Fibroblast of lung (primary cell): Measurements from ENCODE around the gene PRPSAP1. TPM values are rescaled to one million over a fixed set of nuclear protein-coding genes. Genes with fewer than 3 reads are reported as not detected.

Experiments
- DNase-seq, 2 donors: peaks; one replicate each; pipeline versions ENCODE4 v3.0.0 to v3.0.0-alpha.2; 2010; ENCODE audit warnings: low read depth in 2 of 2
- H2AFZ ChIP-seq: 2 replicates; pipeline ENCODE4 v1.5.1; 2012; ENCODE audit warnings: low read length, control low read depth, inconsistent platforms
- H3K27ac ChIP-seq: 2 replicates; pipeline ENCODE4 v1.5.1; 2011; ENCODE audit warnings: low read length, control low read depth; ENCODE audit not compliant: insufficient read depth
- H3K27me3 ChIP-seq: 2 replicates; pipeline ENCODE4 v1.5.1; 2011; ENCODE audit warnings: mild to moderate bottlenecking, low read length; ENCODE audit not compliant: control insufficient read depth, insufficient read depth
- H3K36me3 ChIP-seq: 2 replicates; pipeline ENCODE4 v1.5.1; 2011; ENCODE audit warnings: low read length; ENCODE audit not compliant: control insufficient read depth, insufficient read depth
- H3K4me1 ChIP-seq: 2 replicates; pipeline ENCODE4 v1.5.1; 2011; ENCODE audit warnings: low read length; ENCODE audit not compliant: control insufficient read depth, insufficient read depth; ENCODE audit errors: extremely low read depth
- H3K4me2 ChIP-seq: 2 replicates; pipeline ENCODE4 v1.5.1; 2011; ENCODE audit warnings: low read length, control low read depth; ENCODE audit not compliant: insufficient read depth; ENCODE audit errors: extremely low read depth
- H3K4me3 ChIP-seq, 4 experiments: fragments of 200-600 bp in 1 of 4; sonication (generic) in 1 of 4; replicated peaks in 1 of 4; 2 replicates each; pipeline ENCODE4 v1.5.1; 2011 to 2016; ENCODE audit warnings: low read length in 4 of 4, low read depth in 3 of 4, mild to moderate bottlenecking in 3 of 4, control low read depth in 2 of 4, inconsistent platforms in 1 of 4, mixed read lengths in 1 of 4; ENCODE audit not compliant: insufficient read depth in 1 of 4; ENCODE audit errors: control extremely low read depth in 1 of 4
- H3K79me2 ChIP-seq: 2 replicates; pipeline ENCODE4 v1.5.1; 2012; ENCODE audit warnings: mild to moderate bottlenecking, low read length, inconsistent platforms; ENCODE audit not compliant: control insufficient read depth, insufficient read depth
- H3K9ac ChIP-seq: 2 replicates; pipeline ENCODE4 v1.5.1; 2011; ENCODE audit warnings: mild to moderate bottlenecking, low read length, control low read depth; ENCODE audit not compliant: insufficient read depth
- H3K9me3 ChIP-seq: 2 replicates; pipeline ENCODE4 v1.5.1; 2012; ENCODE audit warnings: low read depth, low read length; ENCODE audit not compliant: control insufficient read depth, insufficient read depth
- H4K20me1 ChIP-seq: 2 replicates; pipeline ENCODE4 v1.5.1; 2011; ENCODE audit warnings: low read length; ENCODE audit not compliant: control insufficient read depth, insufficient read depth; ENCODE audit errors: extremely low read depth
- CTCF ChIP-seq, 2 donors: IDR thresholded peaks in 1 of 2; conservative IDR thresholded peaks in 1 of 2; 1 replicate in 1 of 2; 2 replicates in 1 of 2; pipeline ENCODE4 v1.5.1; 2011 to 2012; ENCODE audit warnings: low read length in 2 of 2, control low read depth in 1 of 2, inconsistent platforms in 1 of 2, low read depth in 1 of 2, mild to moderate bottlenecking in 1 of 2
- EZH2 ChIP-seq: IDR thresholded peaks from 2 replicates; pipeline ENCODE4 v1.5.1; 2012; ENCODE audit warnings: low read length, control low read depth, mild to moderate bottlenecking; ENCODE audit errors: missing control alignments
- polyA plus RNA-seq, 2 donors: library from polyadenylated mRNA; depleted of rRNA in 1 of 2; stranded (reverse) in 1 of 2; unstranded in 1 of 2; fragments of >200 nt; gene quantifications; 2 replicates each; pipeline ENCODE4 v1.2.1, GENCODE V29; 2011 to 2012; ENCODE audit warnings: missing spikeins in 1 of 2
- total RNA-seq: library from RNA; depleted of rRNA; stranded (reverse); fragments of >200 nt; gene quantifications from 2 replicates; pipeline ENCODE4 v1.2.1, GENCODE V29; 2014

PRPSAP1 gene
- total and polyA plus RNA-seq, 2 donors (not counting 1 experiment from before 2014, with no cell fraction given): 32.7 to 56.9 TPM

- Histone ChIP-seq H3K9me3 (no peaks in the 10 kb centered on the region), H4K20me1 (no peaks in the 10 kb centered on the region), H2AFZ (no peak overlapping the region), H3K4me1 (no peaks in the 10 kb centered on the region), H3K36me3 (no peaks in the 10 kb centered on the region), H3K79me2 (no peaks in the 10 kb centered on the region), H3K4me3 (no peak overlapping the region), H3K27ac (no peak overlapping the region), H3K9ac (no peak overlapping the region), H3K27me3 (no peaks in the 10 kb centered on the region), H3K4me2 (no peak overlapping the region)
- TF ChIP-seq CTCF (conservative IDR thresholded peaks at IDR 0.05 in 1 of 2, IDR thresholded peaks at IDR 0.05 in 1 of 2; ENCODE audit: low read depth in 1 of 2, low read length in 2 of 2): no peak
- no peak for TF ChIP-seq EZH2
- no peak for DNase-seq
These were observed 71.9 kb downstream of the PRPSAP1 start for GRCh38 chr17:76281573-76282371.

GRCh38 chr17:76280650-76281049 lies 73.1 kb downstream of the PRPSAP1 start:
- DNase-seq: no peak
- Histone ChIP-seq H4K20me1 (no peaks in the 10 kb centered on the region), H3K36me3 (no peaks in the 10 kb centered on the region), H3K9me3 (no peaks in the 10 kb centered on the region), H3K27ac (no peak overlapping the region), H3K79me2 (no peaks in the 10 kb centered on the region), H3K4me3 (no peak overlapping the region), H2AFZ (no peak overlapping the region), H3K4me2 (no peak overlapping the region), H3K27me3 (no peaks in the 10 kb centered on the region), H3K4me1 (no peaks in the 10 kb centered on the region), H3K9ac (no peak overlapping the region)
- TF ChIP-seq EZH2 (no peak), CTCF (conservative IDR thresholded peaks at IDR 0.05 in 1 of 2, IDR thresholded peaks at IDR 0.05 in 1 of 2; ENCODE audit: low read depth in 1 of 2, low read length in 2 of 2) (no peak)

- Histone ChIP-seq H2AFZ (no peak overlapping the region), H3K27ac (no peak overlapping the region), H3K4me2 (no peak overlapping the region), H3K36me3 (peaks cover 2% of the 10 kb centered on the region), H3K4me1 (no peaks in the 10 kb centered on the region), H3K4me3 (no peak overlapping the region), H3K27me3 (no peaks in the 10 kb centered on the region), H3K9me3 (no peaks in the 10 kb centered on the region), H4K20me1 (no peaks in the 10 kb centered on the region), H3K9ac (no peak overlapping the region), H3K79me2 (no peaks in the 10 kb centered on the region)
- no peak for DNase-seq
- no peak for TF ChIP-seq EZH2
- no peak for TF ChIP-seq CTCF (conservative IDR thresholded peaks at IDR 0.05 in 1 of 2, IDR thresholded peaks at IDR 0.05 in 1 of 2; ENCODE audit: low read depth in 1 of 2, low read length in 2 of 2)
These were observed 73.9 kb downstream of the PRPSAP1 start for GRCh38 chr17:76279742-76280287.
